NOMO-1 (cell line): Measurements from ENCODE around the gene PLEKHG5.
"Not testable (repeated sequence)": the region's sequence is repeated elsewhere in the genome, so short reads cannot be mapped to it uniquely, and the experiment has no call there.

ENCODE experiments used
- DNase-seq, 2 experiments: peaks; one replicate each; lab custom pipeline; 2025; ENCODE audit not compliant: unreplicated experiment in 2 of 2; lab: John Stamatoyannopoulos, UW

The PLEKHG5 gene

GRCh38 chr1:6464915-6465314, 26.6 kb downstream of the PLEKHG5 start:
- DNase-seq: no peak

- DNase-seq: no peak
Measured at GRCh38 chr1:6464514-6464836, 27.0 kb downstream of the PLEKHG5 start.

DNA sequence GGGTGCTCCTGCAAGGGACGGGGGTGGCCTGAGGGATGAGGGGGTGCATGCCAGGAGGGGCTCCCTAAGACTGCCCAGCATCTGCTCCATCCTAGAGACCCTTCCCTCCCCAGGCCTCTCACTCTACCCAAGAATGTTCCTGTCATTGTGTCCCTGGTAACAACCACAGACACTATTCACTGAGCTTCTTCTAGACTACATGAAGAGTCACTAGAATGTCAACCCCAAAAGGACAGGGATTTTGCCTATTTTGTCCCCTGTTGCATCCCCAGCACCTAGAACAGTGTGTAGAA, 28.4 kb downstream of the PLEKHG5 start:
- no peak for DNase-seq

DNA sequence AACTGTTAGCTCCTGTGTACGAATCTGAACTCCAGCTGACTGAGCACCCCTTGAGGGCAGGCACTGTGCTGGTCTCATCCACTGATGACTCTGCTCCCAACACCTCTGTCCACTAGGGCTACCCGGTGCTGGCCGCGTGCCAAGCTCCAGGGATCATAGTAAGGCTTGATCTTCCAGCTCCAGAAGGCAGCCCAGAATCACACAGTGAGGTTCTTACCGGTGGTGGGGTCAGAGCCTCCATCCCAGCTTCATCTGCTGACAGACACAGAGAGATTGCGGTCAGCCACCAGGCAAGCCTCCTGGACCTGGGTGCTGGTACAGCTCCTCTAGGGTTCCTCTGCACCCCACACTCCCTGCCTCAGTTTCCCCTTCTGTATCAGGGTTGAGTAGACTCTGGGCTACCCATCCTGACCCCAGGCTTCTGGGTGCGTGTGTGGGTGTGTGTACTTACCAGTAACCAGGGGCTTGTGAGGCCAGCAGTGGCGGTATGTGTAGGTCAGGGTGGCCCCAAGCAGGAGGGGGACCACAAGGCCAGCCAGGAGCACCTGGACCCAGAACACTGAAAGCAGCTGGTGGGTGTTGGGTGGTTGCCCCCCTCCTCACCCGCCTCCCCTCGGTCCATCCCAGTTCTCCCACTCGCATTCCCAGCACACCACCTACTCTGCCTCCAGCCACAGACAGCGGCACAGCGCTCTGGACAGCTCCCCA, 28.9 kb downstream of the PLEKHG5 start:
- no peak for DNase-seq

GRCh38 chr1:6461538-6462411, 29.7 kb downstream of the PLEKHG5 start:
- no peak for DNase-seq

GRCh38 chr1:6461051-6461530, 30.4 kb downstream of the PLEKHG5 start:
- DNase-seq: no peak

- DNase-seq: no peak
Measured at GRCh38 chr1:6460301-6461050, 31.0 kb downstream of the PLEKHG5 start.

GRCh38 chr1:6459850-6460265, 31.6 kb downstream of the PLEKHG5 start:
- DNase-seq: no peak

GRCh38 chr1:6456800-6457466, 34.5 kb downstream of the PLEKHG5 start:
- DNase-seq: no peak

DNA sequence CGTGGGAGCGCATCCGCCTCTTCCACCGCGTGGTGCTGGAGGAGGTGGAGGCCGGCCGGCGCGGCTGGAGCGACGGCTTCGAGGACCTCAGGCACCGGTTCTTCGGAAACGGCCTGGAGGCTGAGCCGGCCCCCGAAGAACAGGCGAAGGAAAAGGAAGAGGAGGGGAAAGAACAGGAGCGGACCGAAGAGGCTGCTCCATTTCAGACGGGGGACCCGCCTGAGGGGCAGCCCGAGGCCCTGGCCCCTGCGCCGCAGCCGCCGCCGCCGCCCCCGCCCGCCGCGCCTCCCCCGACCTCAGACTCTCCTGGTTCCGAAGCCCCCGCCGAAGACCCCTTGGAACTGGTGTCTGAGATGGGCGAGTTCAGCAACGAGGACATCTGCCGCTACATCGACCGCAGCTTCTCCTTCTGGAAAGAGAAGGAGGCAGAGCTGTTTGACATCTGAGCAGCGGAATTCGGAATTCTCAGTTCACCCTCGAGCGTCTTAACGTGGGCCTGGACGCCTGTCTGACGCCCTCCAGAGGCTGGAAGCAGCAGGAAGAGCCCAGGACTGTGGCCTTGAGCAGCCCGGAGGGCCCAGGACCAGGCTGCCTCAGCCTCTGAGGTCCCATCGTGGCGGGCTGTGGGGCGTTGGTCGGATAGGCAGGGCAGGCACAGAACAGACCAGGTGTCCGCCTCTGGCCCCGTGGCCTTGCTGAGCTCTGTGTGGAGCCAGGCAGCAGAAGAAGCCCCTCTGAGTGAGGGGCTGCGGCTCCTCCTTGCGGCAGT, 35.5 kb downstream of the PLEKHG5 start:
- DNase-seq: not testable (repeated sequence)

DNA sequence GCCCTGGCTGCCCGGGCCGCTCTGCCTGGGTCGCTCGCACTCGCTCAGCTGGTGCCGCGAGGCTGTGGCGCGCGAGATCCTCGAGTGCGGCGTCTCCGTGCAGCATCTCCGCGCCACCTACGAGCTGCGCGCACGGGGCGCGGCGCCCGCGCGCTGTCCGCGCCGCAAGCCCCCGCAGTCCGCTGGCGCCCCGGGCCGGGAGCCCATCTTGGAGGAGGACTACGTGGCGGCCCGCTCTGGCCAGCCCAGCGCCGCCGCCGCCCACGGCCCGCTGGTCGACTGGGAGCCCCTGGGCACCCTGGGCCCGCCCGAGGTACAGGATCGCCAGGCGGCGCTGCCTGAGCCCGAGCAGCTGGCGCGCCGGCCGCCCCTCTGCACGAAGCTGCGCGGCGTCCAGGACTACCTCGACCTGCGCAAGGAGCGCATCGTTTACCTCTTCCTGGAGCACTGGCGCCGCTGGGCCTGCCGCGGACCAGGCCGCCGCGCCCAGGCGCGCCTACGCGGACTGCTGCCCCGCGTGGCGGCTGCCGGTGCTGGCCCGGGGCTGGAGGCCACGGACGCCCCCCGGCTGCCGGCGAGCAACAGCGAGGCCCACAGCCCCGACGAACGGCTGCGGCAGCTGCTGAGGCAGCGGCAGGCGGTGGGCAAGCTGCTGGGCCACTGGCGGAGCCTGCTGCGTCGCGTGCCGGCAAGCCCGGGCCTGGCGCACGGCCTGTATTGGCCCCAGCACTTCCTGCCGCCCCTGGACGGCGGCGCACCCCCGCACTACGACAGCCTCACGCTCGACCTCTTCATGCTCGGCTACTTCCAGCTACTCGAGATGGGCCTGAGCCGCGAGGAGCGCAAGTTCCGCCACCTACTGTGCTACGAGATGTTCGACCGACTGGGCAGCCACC, 36.4 kb downstream of the PLEKHG5 start:
- DNase-seq: no peak

DNA sequence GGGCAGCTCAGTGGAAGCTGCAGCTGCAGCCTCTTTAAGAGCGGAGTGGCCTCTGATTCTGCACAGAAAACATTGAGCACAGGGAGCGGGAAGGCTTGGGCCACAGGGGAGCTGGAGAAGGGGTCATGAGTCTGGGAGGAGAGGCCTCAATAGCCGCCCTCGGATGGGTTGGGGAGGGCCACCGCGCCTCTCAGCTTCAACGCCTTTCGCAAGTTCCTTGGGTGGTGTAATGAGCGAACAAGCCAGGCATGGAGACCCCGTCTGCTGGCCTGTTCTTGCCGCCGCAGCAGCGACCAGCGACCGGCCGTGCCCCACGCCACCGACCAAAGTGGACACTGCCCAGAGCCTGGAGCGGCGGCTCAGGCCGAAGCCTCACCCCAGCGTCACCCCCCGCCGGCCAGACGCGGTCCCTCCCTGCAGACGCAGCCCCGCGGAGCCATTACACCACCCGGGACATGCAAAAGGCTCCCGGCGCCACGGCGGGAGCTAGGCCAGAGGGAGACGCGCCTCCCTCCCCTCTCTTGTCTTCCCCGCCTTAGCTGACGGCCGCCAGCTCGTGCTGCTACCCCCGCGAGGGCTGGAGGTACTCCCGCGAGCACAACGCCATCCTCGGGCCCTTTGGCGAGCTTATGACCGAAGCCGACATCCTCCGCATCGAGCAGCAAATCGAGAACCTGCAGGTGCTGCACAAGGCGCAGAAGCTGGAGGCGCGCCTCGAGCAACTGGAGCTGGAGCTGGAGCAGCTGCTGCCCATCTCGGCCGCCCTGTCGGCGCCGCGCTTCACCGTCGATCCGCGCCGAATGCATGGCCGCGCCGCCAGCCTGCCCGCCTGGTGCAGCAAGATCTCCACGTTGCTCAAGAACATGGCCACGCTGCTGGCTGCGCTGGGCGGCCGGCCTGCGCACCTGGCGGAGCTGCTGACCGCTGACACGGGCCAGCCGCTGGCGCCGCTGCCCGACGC, 37.3 kb downstream of the PLEKHG5 start:
- not testable (repeated sequence) for DNase-seq

GRCh38 chr1:6450943-6451373, 40.5 kb downstream of the PLEKHG5 start:
- no peak for DNase-seq

DNA sequence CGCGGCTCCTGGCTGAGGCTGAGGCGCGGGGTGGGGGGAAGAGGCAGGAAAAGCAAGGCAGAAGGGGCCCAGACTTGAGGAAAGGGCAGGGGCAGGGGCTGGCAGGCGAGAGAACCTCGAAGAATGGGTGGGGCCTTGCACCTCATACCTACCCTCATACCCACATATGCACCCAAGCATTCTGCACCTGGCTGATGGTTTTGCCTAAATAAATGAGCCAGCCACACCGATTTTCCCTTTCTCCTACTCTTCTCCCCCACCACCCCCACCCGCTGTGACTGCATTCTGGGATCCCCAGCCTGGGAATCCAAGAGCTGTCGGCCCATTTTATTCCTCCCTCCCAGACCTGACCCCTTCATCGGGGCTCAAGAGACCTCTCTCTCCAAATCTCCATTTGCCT, 41.0 kb downstream of the PLEKHG5 start:
- not testable (repeated sequence) for DNase-seq

GRCh38 chr1:6450005-6450450, 41.4 kb downstream of the PLEKHG5 start:
- DNase-seq: no peak

- DNase-seq: no peak
Measured at GRCh38 chr1:6448749-6449631, 42.5 kb downstream of the PLEKHG5 start.
